ENCODE measurements around the gene RPUSD4. TPM values are rescaled to one million over a fixed set of nuclear protein-coding genes. Genes with fewer than 3 reads are reported as not detected.

Gene RPUSD4
- total and polyA plus RNA-seq, 5 donors: 12.0 to 24.0 (median 19.4) TPM

- ATAC-seq: no peak
- WGBS: 91% methylated on average over 28 of the region's 28 CpGs
- Histone ChIP-seq H3K27me3 (ENCODE audit: control insufficient read depth, insufficient read depth) (no peaks in the 10 kb centered on the region), H3K4me3 (ENCODE audit: low read length) (no peak overlapping the region), H3K27ac (ENCODE audit: low read length) (no peak overlapping the region), H3K4me1 (ENCODE audit: control insufficient read depth, insufficient read depth, low read length) (no peaks in the 10 kb centered on the region), H3K9me3 (ENCODE audit: control insufficient read depth, low read length) (no peaks in the 10 kb centered on the region)
- intact Hi-C loops (cut with DNase I): no loop called here
- DNase-seq: no peak
These were observed 55.9 kb downstream of the RPUSD4 start for GRCh38 chr11:126155402-126156187.

GRCh38 chr11:126154691-126155090 lies 56.8 kb downstream of the RPUSD4 start:
- DNase-seq (no peak), ATAC-seq (no peak)
- 75% methylated on average over 7 of the region's 7 CpGs for WGBS
- H3K9me3 ChIP-seq (ENCODE audit: control insufficient read depth, low read length): no peaks in the 10 kb centered on the region
- no peak overlapping the region for H3K27ac ChIP-seq (ENCODE audit: low read length)
- H3K4me3 ChIP-seq (ENCODE audit: low read length): no peak overlapping the region
- no peaks in the 10 kb centered on the region for H3K27me3 ChIP-seq (ENCODE audit: control insufficient read depth, insufficient read depth)
- no peaks in the 10 kb centered on the region for H3K4me1 ChIP-seq (ENCODE audit: control insufficient read depth, insufficient read depth, low read length)
- intact Hi-C loops (cut with DNase I): no loop called here

GRCh38 chr11:126153972-126154371 lies 57.5 kb downstream of the RPUSD4 start:
- ATAC-seq: no peak

GRCh38 chr11:126153006-126153405 lies 58.4 kb downstream of the RPUSD4 start:
- ATAC-seq (no peak), DNase-seq (no peak)
- no peaks in the 10 kb centered on the region for H3K9me3 ChIP-seq (ENCODE audit: control insufficient read depth, low read length)
- intact Hi-C loops (cut with DNase I): no loop called here
- no peaks in the 10 kb centered on the region for H3K4me1 ChIP-seq (ENCODE audit: control insufficient read depth, insufficient read depth, low read length)
- no peaks in the 10 kb centered on the region for H3K27me3 ChIP-seq (ENCODE audit: control insufficient read depth, insufficient read depth)
- WGBS: 89% methylated on average over 4 of the region's 4 CpGs
- no peak overlapping the region for H3K4me3 ChIP-seq (ENCODE audit: low read length)
- H3K27ac ChIP-seq (ENCODE audit: low read length): no peak overlapping the region

More at GRCh38 chr11:126153972-126154371, 57.5 kb downstream of the RPUSD4 start:
- Histone ChIP-seq H3K4me3 (ENCODE audit: low read length) (no peak overlapping the region), H3K9me3 (ENCODE audit: control insufficient read depth, low read length) (no peaks in the 10 kb centered on the region), H3K4me1 (ENCODE audit: control insufficient read depth, insufficient read depth, low read length) (no peaks in the 10 kb centered on the region), H3K27ac (ENCODE audit: low read length) (no peak overlapping the region), H3K27me3 (ENCODE audit: control insufficient read depth, insufficient read depth) (no peaks in the 10 kb centered on the region)
- DNase-seq: no peak
- 58% methylated on average over 6 of the region's 6 CpGs for WGBS
- intact Hi-C loops (cut with DNase I): no loop called here

GRCh38 chr11:126152586-126152985 lies 58.9 kb downstream of the RPUSD4 start:
- DNase-seq (no peak), ATAC-seq (no peak)
- Histone ChIP-seq H3K27ac (ENCODE audit: low read length) (no peak overlapping the region), H3K4me3 (ENCODE audit: low read length) (no peak overlapping the region), H3K27me3 (ENCODE audit: control insufficient read depth, insufficient read depth) (no peaks in the 10 kb centered on the region), H3K9me3 (ENCODE audit: control insufficient read depth, low read length) (no peaks in the 10 kb centered on the region), H3K4me1 (ENCODE audit: control insufficient read depth, insufficient read depth, low read length) (no peaks in the 10 kb centered on the region)
- intact Hi-C loops (cut with DNase I): no loop called here

GRCh38 chr11:126152152-126152551 lies 59.3 kb downstream of the RPUSD4 start:
- Histone ChIP-seq H3K9me3 (ENCODE audit: control insufficient read depth, low read length) (no peaks in the 10 kb centered on the region), H3K27me3 (ENCODE audit: control insufficient read depth, insufficient read depth) (no peaks in the 10 kb centered on the region), H3K4me3 (ENCODE audit: low read length) (no peak overlapping the region), H3K4me1 (ENCODE audit: control insufficient read depth, insufficient read depth, low read length) (no peaks in the 10 kb centered on the region), H3K27ac (ENCODE audit: low read length) (no peak overlapping the region)
- ATAC-seq (no peak), DNase-seq (no peak)
- intact Hi-C loops (cut with DNase I): no loop called here
- 91% methylated on average over 1 of the region's 1 CpG for WGBS

Other genes starting within 250 kb of the RPUSD4 start
- 10 to 100 TPM; 18.4 to 32.2 (median 23.5) TPM for gene CDON, start 148.8 kb downstream of the RPUSD4 start, total RNA-seq
- gene CDON, start 148.8 kb downstream of the RPUSD4 start, polyA plus RNA-seq: 4.4 TPM
- 10 to 100 TPM; 15.8 to 20.5 (median 16.9) TPM for gene FAM118B, start 132 bp upstream of the RPUSD4 start, total RNA-seq
- gene FAM118B, start 132 bp upstream of the RPUSD4 start, polyA plus RNA-seq: 12.7 TPM
- 10 to 100 TPM; 65.1 to 85.4 (median 72.0) TPM for gene SRPRA, start 57.2 kb upstream of the RPUSD4 start, total RNA-seq
- 49.6 TPM for gene SRPRA, start 57.2 kb upstream of the RPUSD4 start, polyA plus RNA-seq
- 10 to 100 TPM; 23.3 to 30.0 (median 25.3) TPM for gene FOXRED1, start 57.5 kb upstream of the RPUSD4 start, total RNA-seq
- 34.9 TPM for gene FOXRED1, start 57.5 kb upstream of the RPUSD4 start, polyA plus RNA-seq
- gene TIRAP, start 71.4 kb upstream of the RPUSD4 start, total RNA-seq: 1 to 10 TPM; 9.3 to 9.7 (median 9.5) TPM
- gene TIRAP, start 71.4 kb upstream of the RPUSD4 start, polyA plus RNA-seq: 5.8 TPM
- gene DCPS, start 92.4 kb upstream of the RPUSD4 start, total RNA-seq: 10 to 100 TPM in 3 of 4 donors, 1 to 10 TPM in 1; 9.9 to 14.9 (median 10.4) TPM
- gene DCPS, start 92.4 kb upstream of the RPUSD4 start, polyA plus RNA-seq: 10.6 TPM
- gene ST3GAL4, start 144.0 kb upstream of the RPUSD4 start, total RNA-seq: 10 to 100 TPM; 57.3 to 96.9 (median 65.4) TPM
- 57.5 TPM for gene ST3GAL4, start 144.0 kb upstream of the RPUSD4 start, polyA plus RNA-seq

Measured in right cardiac atrium (tissue), 5 donors.